ENCODE data around the gene LRRTM4.

Gene LRRTM4

GRCh38 chr2:77469106-77469505 is 53.1 kb downstream of the LRRTM4 start:
- DNase-seq: no peak

GRCh38 chr2:77459840-77460239 is 62.3 kb downstream of the LRRTM4 start:
- DNase-seq: no peak

- no peak for DNase-seq
Measured at GRCh38 chr2:77458216-77458615, 64.0 kb downstream of the LRRTM4 start.

GRCh38 chr2:77457665-77458064 is 64.5 kb downstream of the LRRTM4 start:
- DNase-seq: no peak

GRCh38 chr2:77443076-77443475 is 79.1 kb downstream of the LRRTM4 start:
- DNase-seq: no peak

GRCh38 chr2:77434880-77435279 is 87.3 kb downstream of the LRRTM4 start:
- DNase-seq: no peak

GRCh38 chr2:77428946-77429345 is 93.2 kb downstream of the LRRTM4 start:
- no peak for DNase-seq

- no peak for DNase-seq
Measured at GRCh38 chr2:77421971-77422370, 100.2 kb downstream of the LRRTM4 start.

GRCh38 chr2:77418537-77418936 is 103.6 kb downstream of the LRRTM4 start:
- no peak for DNase-seq

- no peak for DNase-seq
Measured at GRCh38 chr2:77404189-77404588, 118.0 kb downstream of the LRRTM4 start.

GRCh38 chr2:77398970-77399600 is 123.1 kb downstream of the LRRTM4 start:
- DNase-seq: no peak

- no peak for DNase-seq
Measured at GRCh38 chr2:77397763-77398162, 124.4 kb downstream of the LRRTM4 start.

- DNase-seq: no peak
Measured at GRCh38 chr2:77395011-77395410, 127.2 kb downstream of the LRRTM4 start.

- DNase-seq: no peak
Measured at GRCh38 chr2:77391119-77391518, 131.1 kb downstream of the LRRTM4 start.

- no peak for DNase-seq
Measured at GRCh38 chr2:77387324-77387723, 134.9 kb downstream of the LRRTM4 start.

GRCh38 chr2:77372636-77373035 is 149.5 kb downstream of the LRRTM4 start:
- DNase-seq: no peak

- no peak for DNase-seq
Measured at GRCh38 chr2:77370511-77370910, 151.7 kb downstream of the LRRTM4 start.

GRCh38 chr2:77363277-77363676 is 158.9 kb downstream of the LRRTM4 start:
- no peak for DNase-seq

GRCh38 chr2:77348821-77349220 is 173.4 kb downstream of the LRRTM4 start:
- DNase-seq: no peak

GRCh38 chr2:77336013-77336412 is 186.2 kb downstream of the LRRTM4 start:
- DNase-seq: no peak

- DNase-seq: no peak
Measured at GRCh38 chr2:77328134-77328931, 193.8 kb downstream of the LRRTM4 start.

- DNase-seq: no peak
Measured at GRCh38 chr2:77325395-77325794, 196.8 kb downstream of the LRRTM4 start.

GRCh38 chr2:77322431-77322830 is 199.7 kb downstream of the LRRTM4 start:
- no peak for DNase-seq

GRCh38 chr2:77314721-77315120 is 207.5 kb downstream of the LRRTM4 start:
- DNase-seq: no peak

GRCh38 chr2:77310416-77310815 is 211.8 kb downstream of the LRRTM4 start:
- no peak for DNase-seq

Measured in CD4-positive, alpha-beta T cell treated with Interleukin-17A for 4 hours (primary cell).